Central memory CD8-positive, alpha-beta T cell (primary cell): ENCODE results near the gene YIPF6.
A peak's percentile ranks its signal among the peaks of the same experiment; 100 is the strongest.
"Not testable (repeated sequence)": the region's sequence is repeated elsewhere in the genome, so short reads cannot be mapped to it uniquely, and the experiment has no call there.

Experiments
- ATAC-seq: fragments of 150-1000 bp; cut with Tn5 transposase; replicated peaks from 2 replicates; pipeline ENCODE4 v1.10.0; 2022; ENCODE audit warnings: mild to moderate bottlenecking, moderate FRiP score, moderate number of reproducible peaks; ENCODE audit not compliant: poor library complexity, severe bottlenecking; ENCODE audit errors: extremely low read depth
- DNase-seq, 2 donors: peaks; one replicate each; pipeline ENCODE4 v3.0.0; 2021; ENCODE audit warnings: low spot score in 2 of 2
- H3K27ac Mint-ChIP-seq: one replicate; pipeline ENCODE4 v1.8.0; 2022; ENCODE audit warnings: low read depth, mild to moderate bottlenecking, moderate library complexity, mixed read lengths
- H3K27me3 Mint-ChIP-seq: one replicate; pipeline ENCODE4 v1.8.0; 2022; ENCODE audit warnings: mixed read lengths
- H3K36me3 Mint-ChIP-seq: one replicate; pipeline ENCODE4 v1.8.0; 2022; ENCODE audit warnings: mild to moderate bottlenecking, moderate library complexity, mixed read lengths; ENCODE audit not compliant: insufficient read depth
- H3K4me1 Mint-ChIP-seq: one replicate; pipeline ENCODE4 v1.8.0; 2022; ENCODE audit warnings: mixed read lengths
- H3K4me3 Mint-ChIP-seq: one replicate; pipeline ENCODE4 v1.8.0; 2022; ENCODE audit warnings: mild to moderate bottlenecking, moderate library complexity, mixed read lengths
- H3K9me3 Mint-ChIP-seq: one replicate; pipeline ENCODE4 v1.8.0; 2022; ENCODE audit warnings: mixed read lengths

Gene YIPF6

GRCh38 chrX:68498508-68499379 lies at the start of gene YIPF6:
Gene YIPF6, plus strand, starts transcription at chrX:68499051. Its CDS starts 16 bp downstream, at chrX:68499067.
- Mint-ChIP-seq H3K27me3 (no peaks in the 10 kb centered on the region), H3K36me3 (peaks cover 16% of the 10 kb centered on the region), H3K27ac (peak within 1 kb of the TSS; percentile 99), H3K4me3 (peak within 1 kb of the TSS; percentile 98), H3K9me3 (no peaks in the 10 kb centered on the region), H3K4me1 (peaks cover 26% of the 10 kb centered on the region)
- DNase-seq (peak; percentile 21 to 41), ATAC-seq (peak; percentile 83)

- Mint-ChIP-seq H3K4me3 (no peak overlapping the region), H3K4me1 (no peaks in the 10 kb centered on the region), H3K9me3 (no peaks in the 10 kb centered on the region), H3K36me3 (no peaks in the 10 kb centered on the region), H3K27ac (no peak overlapping the region), H3K27me3 (no peaks in the 10 kb centered on the region)
- ATAC-seq (no peak), DNase-seq (no peak)
Measured at GRCh38 chrX:68451720-68452119, 47.1 kb upstream of the YIPF6 start.

- no peak overlapping the region for H3K4me3 Mint-ChIP-seq
- H3K4me1 Mint-ChIP-seq: no peaks in the 10 kb centered on the region
- no peaks in the 10 kb centered on the region for H3K36me3 Mint-ChIP-seq
- no peaks in the 10 kb centered on the region for H3K9me3 Mint-ChIP-seq
- DNase-seq: no peak
- no peak for ATAC-seq
- H3K27ac Mint-ChIP-seq: no peak overlapping the region
- H3K27me3 Mint-ChIP-seq: no peaks in the 10 kb centered on the region
Measured at GRCh38 chrX:68454476-68455150, 44.2 kb upstream of the YIPF6 start.

- Mint-ChIP-seq H3K27ac (no peak overlapping the region), H3K4me1 (no peaks in the 10 kb centered on the region), H3K27me3 (no peaks in the 10 kb centered on the region)
Measured at GRCh38 chrX:68455151-68455510, 43.7 kb upstream of the YIPF6 start.

GRCh38 chrX:68461093-68461492 lies 37.8 kb upstream of the YIPF6 start:
- no peaks in the 10 kb centered on the region for H3K36me3 Mint-ChIP-seq
- H3K27ac Mint-ChIP-seq: no peak overlapping the region
- ATAC-seq (no peak), DNase-seq (no peak)
- no peaks in the 10 kb centered on the region for H3K27me3 Mint-ChIP-seq
- H3K9me3 Mint-ChIP-seq: no peaks in the 10 kb centered on the region
- H3K4me1 Mint-ChIP-seq: no peaks in the 10 kb centered on the region
- no peak overlapping the region for H3K4me3 Mint-ChIP-seq

More at GRCh38 chrX:68455151-68455510, 43.7 kb upstream of the YIPF6 start:
- ATAC-seq: no peak
- Mint-ChIP-seq H3K4me3 (no peak overlapping the region), H3K36me3 (no peaks in the 10 kb centered on the region), H3K9me3 (no peaks in the 10 kb centered on the region)
- no peak for DNase-seq

- no peaks in the 10 kb centered on the region for H3K9me3 Mint-ChIP-seq
- no peak for DNase-seq
Measured at GRCh38 chrX:68461576-68461975, 37.3 kb upstream of the YIPF6 start.

GRCh38 chrX:68462197-68462596 lies 36.7 kb upstream of the YIPF6 start:
- Mint-ChIP-seq H3K9me3 (no peaks in the 10 kb centered on the region), H3K36me3 (no peaks in the 10 kb centered on the region), H3K4me3 (no peak overlapping the region), H3K27me3 (no peaks in the 10 kb centered on the region), H3K4me1 (no peaks in the 10 kb centered on the region), H3K27ac (no peak overlapping the region)
- no peak for DNase-seq
- ATAC-seq: no peak

More at GRCh38 chrX:68461576-68461975, 37.3 kb upstream of the YIPF6 start:
- Mint-ChIP-seq H3K36me3 (no peaks in the 10 kb centered on the region), H3K27ac (no peak overlapping the region), H3K27me3 (no peaks in the 10 kb centered on the region), H3K4me1 (no peaks in the 10 kb centered on the region), H3K4me3 (no peak overlapping the region)
- no peak for ATAC-seq

- ATAC-seq (no peak), DNase-seq (peak in 1 of 2 donors; percentile 11)
- no peaks in the 10 kb centered on the region for H3K4me1 Mint-ChIP-seq
- H3K27me3 Mint-ChIP-seq: no peaks in the 10 kb centered on the region
- no peaks in the 10 kb centered on the region for H3K36me3 Mint-ChIP-seq
- H3K27ac Mint-ChIP-seq: no peak overlapping the region
- H3K9me3 Mint-ChIP-seq: no peaks in the 10 kb centered on the region
- H3K4me3 Mint-ChIP-seq: no peak overlapping the region
Measured at GRCh38 chrX:68462653-68463052, 36.2 kb upstream of the YIPF6 start.

- H3K27ac Mint-ChIP-seq: no peak overlapping the region
Measured at GRCh38 chrX:68463880-68464279, 35.0 kb upstream of the YIPF6 start.

GRCh38 chrX:68464796-68465195 lies 34.1 kb upstream of the YIPF6 start:
- Mint-ChIP-seq H3K27me3 (no peaks in the 10 kb centered on the region), H3K36me3 (no peaks in the 10 kb centered on the region), H3K27ac (no peak overlapping the region), H3K4me1 (no peaks in the 10 kb centered on the region), H3K9me3 (no peaks in the 10 kb centered on the region), H3K4me3 (no peak overlapping the region)
- ATAC-seq (no peak), DNase-seq (no peak)

More at GRCh38 chrX:68463880-68464279, 35.0 kb upstream of the YIPF6 start:
- DNase-seq: no peak
- no peak for ATAC-seq
- Mint-ChIP-seq H3K27me3 (no peaks in the 10 kb centered on the region), H3K4me1 (no peaks in the 10 kb centered on the region), H3K36me3 (no peaks in the 10 kb centered on the region), H3K9me3 (no peaks in the 10 kb centered on the region), H3K4me3 (no peak overlapping the region)

GRCh38 chrX:68480969-68481368 lies 17.9 kb upstream of the YIPF6 start:
- no peaks in the 10 kb centered on the region for H3K9me3 Mint-ChIP-seq
- H3K27ac Mint-ChIP-seq: no peak overlapping the region
- H3K36me3 Mint-ChIP-seq: no peaks in the 10 kb centered on the region
- no peak overlapping the region for H3K4me3 Mint-ChIP-seq
- ATAC-seq (no peak), DNase-seq (no peak)
- H3K27me3 Mint-ChIP-seq: no peaks in the 10 kb centered on the region
- no peaks in the 10 kb centered on the region for H3K4me1 Mint-ChIP-seq

GRCh38 chrX:68486198-68486597 lies 12.7 kb upstream of the YIPF6 start:
- H3K36me3 Mint-ChIP-seq, H3K9me3 Mint-ChIP-seq, H3K4me1 Mint-ChIP-seq, ATAC-seq, DNase-seq, H3K4me3 Mint-ChIP-seq, H3K27ac Mint-ChIP-seq, H3K27me3 Mint-ChIP-seq: not testable (repeated sequence)

GRCh38 chrX:68487254-68487653 lies 11.6 kb upstream of the YIPF6 start:
- H3K4me1 Mint-ChIP-seq: no peaks in the 10 kb centered on the region
- H3K9me3 Mint-ChIP-seq: no peaks in the 10 kb centered on the region
- DNase-seq (no peak), ATAC-seq (no peak)
- no peaks in the 10 kb centered on the region for H3K27me3 Mint-ChIP-seq
- no peaks in the 10 kb centered on the region for H3K36me3 Mint-ChIP-seq
- no peak overlapping the region for H3K27ac Mint-ChIP-seq
- no peak overlapping the region for H3K4me3 Mint-ChIP-seq
